Epidermal melanocyte (primary cell): ENCODE results near the gene CD99L2.

Source experiments
- DNase-seq: peaks from one replicate; pipeline ENCODE4 v3.0.0; 2011; ENCODE audit warnings: low spot score; ENCODE audit not compliant: insufficient read length

CD99L2 gene

GRCh38 chrX:150898343-150899190 is at the start of gene CD99L2:
Gene CD99L2, minus strand, starts transcription at chrX:150898668. Its CDS starts 80 bp downstream, at chrX:150898588.
- peak; percentile 50 for DNase-seq

GRCh38 chrX:150944233-150944632 is 45.8 kb upstream of the CD99L2 start:
- DNase-seq, result no peak

- DNase-seq, result no peak
Measured at GRCh38 chrX:150942942-150943594, 44.6 kb upstream of the CD99L2 start.

GRCh38 chrX:150941580-150941979 is 43.1 kb upstream of the CD99L2 start:
- DNase-seq, result no peak

- no peak for DNase-seq
Measured at GRCh38 chrX:150940844-150941495, 42.5 kb upstream of the CD99L2 start.

GRCh38 chrX:150936556-150936955 is 38.1 kb upstream of the CD99L2 start:
- no peak for DNase-seq

- no peak for DNase-seq
Measured at GRCh38 chrX:150935467-150935866, 37.0 kb upstream of the CD99L2 start.

GRCh38 chrX:150934453-150934852 is 36.0 kb upstream of the CD99L2 start:
- no peak for DNase-seq

- no peak for DNase-seq
Measured at GRCh38 chrX:150933945-150934350, 35.5 kb upstream of the CD99L2 start.

GRCh38 chrX:150929058-150929457 is 30.6 kb upstream of the CD99L2 start:
- no peak for DNase-seq

GRCh38 chrX:150926791-150927190 is 28.3 kb upstream of the CD99L2 start:
- DNase-seq, result no peak

GRCh38 chrX:150926304-150926703 is 27.8 kb upstream of the CD99L2 start:
- DNase-seq, result no peak

- DNase-seq, result no peak
Measured at GRCh38 chrX:150919401-150919800, 20.9 kb upstream of the CD99L2 start.

GRCh38 chrX:150913511-150913910 is 15.0 kb upstream of the CD99L2 start:
- no peak for DNase-seq

- DNase-seq, result no peak
Measured at GRCh38 chrX:150907474-150907873, 9.0 kb upstream of the CD99L2 start.

- no peak for DNase-seq
Measured at GRCh38 chrX:150906694-150907093, 8.2 kb upstream of the CD99L2 start.

GRCh38 chrX:150905293-150905692 is 6.8 kb upstream of the CD99L2 start:
- no peak for DNase-seq

- no peak for DNase-seq
Measured at GRCh38 chrX:150903110-150903508, 4.6 kb upstream of the CD99L2 start.

- no peak for DNase-seq
Measured at GRCh38 chrX:150902434-150903109, 4.1 kb upstream of the CD99L2 start.

GRCh38 chrX:150899191-150899757 is 806 bp upstream of the CD99L2 start:
- DNase-seq, result no peak
